Smooth muscle cell of bladder (primary cell): ENCODE results near the gene DGKQ. TPM values are rescaled to one million over a fixed set of nuclear protein-coding genes. Genes with fewer than 3 reads are reported as not detected.

Experiments used
- total RNA-seq: library from RNA; depleted of rRNA; stranded (reverse); fragments of >200 nt; gene quantifications from 2 replicates; pipeline ENCODE4 v1.2.3, GENCODE V29; 2014

Gene DGKQ, protein sequence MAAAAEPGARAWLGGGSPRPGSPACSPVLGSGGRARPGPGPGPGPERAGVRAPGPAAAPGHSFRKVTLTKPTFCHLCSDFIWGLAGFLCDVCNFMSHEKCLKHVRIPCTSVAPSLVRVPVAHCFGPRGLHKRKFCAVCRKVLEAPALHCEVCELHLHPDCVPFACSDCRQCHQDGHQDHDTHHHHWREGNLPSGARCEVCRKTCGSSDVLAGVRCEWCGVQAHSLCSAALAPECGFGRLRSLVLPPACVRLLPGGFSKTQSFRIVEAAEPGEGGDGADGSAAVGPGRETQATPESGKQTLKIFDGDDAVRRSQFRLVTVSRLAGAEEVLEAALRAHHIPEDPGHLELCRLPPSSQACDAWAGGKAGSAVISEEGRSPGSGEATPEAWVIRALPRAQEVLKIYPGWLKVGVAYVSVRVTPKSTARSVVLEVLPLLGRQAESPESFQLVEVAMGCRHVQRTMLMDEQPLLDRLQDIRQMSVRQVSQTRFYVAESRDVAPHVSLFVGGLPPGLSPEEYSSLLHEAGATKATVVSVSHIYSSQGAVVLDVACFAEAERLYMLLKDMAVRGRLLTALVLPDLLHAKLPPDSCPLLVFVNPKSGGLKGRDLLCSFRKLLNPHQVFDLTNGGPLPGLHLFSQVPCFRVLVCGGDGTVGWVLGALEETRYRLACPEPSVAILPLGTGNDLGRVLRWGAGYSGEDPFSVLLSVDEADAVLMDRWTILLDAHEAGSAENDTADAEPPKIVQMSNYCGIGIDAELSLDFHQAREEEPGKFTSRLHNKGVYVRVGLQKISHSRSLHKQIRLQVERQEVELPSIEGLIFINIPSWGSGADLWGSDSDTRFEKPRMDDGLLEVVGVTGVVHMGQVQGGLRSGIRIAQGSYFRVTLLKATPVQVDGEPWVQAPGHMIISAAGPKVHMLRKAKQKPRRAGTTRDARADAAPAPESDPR
- total RNA-seq = 12.4 and 14.2 TPM in 2 replicates

DNA sequence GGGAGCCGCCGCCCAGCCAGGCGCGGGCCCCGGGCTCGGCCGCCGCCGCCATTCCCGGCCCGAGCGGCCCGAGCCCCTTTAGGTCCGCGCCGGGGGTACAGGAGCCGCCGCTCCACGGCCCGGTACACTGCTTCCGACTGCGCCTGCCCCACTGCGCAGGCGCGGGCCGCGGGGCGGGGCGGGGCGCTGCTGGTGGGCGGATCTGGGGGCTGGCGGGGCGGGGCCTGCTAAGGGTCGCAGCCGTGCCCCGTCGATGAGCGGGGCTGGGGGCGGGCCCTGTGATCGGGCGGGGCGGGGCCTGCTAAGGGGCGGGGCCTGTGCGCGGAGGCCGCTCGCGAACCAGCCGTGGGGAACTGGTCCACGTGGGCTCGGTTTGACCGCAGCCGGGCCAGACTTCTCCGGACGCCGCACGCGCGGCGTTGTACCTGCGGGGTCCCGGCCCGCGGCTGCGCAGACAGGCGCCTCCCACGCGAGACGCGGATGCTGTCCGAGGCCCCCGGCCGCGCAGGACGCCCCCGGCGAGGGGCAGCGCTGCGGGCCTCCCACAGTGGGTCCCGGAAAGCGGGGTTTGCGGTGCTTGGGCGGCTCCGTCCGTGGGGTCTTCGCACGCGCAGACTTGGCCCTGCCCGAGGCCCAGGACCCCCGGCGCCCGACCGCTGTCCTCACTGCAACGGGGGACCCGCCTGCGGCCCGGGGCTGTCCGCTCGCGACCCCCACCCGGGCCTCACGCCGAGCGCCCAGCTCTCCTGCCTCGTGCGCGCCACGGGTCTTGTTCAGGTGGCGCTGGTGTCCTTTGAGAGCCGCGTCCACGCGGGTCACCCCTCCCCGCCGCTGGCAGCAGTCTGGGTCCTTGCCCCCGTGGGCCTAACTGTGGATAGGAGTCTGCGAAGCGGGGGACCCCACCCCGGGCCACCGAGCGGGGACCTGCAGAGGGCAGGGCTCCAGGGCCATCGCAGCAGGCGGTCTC lies at the start of gene DGKQ:
Gene DGKQ (minus strand): TSS at position 139 of the 967 bp plus-strand sequence. CDS start 87 bp downstream, at position 52.

DNA sequence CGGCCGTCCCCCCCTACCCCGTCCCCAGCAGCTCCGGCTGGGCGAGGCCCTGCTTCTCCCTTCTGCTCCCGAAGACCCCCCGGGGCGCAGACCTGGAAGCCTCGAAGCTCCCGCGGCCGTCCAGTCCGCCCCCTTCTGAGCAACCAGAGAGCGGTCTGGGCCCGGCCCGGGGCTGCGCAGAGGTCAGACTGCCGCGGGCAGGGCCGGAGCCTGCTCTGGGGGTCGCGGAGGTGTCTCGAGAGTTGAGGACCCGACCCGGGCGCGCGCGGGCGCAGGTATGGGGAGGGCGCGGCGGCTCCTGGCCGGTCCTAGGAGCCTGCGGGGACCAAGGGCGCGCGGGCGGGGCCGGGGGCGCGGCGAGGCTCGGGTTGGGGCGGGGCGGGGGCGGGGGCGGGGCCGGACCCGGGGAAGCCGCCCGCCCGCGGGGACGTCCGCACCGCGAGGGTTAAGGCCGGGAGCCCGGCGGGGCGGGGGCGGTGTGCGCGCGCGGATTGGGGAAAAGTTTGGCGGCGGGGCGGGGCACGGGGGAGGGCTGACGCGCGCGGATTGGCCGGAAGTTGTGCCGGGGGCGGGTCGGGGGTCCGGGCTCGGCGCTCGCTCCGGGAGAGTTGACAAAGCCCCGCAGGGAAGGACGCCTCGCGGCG lies 37.8 kb upstream of the DGKQ start, which contains the start of gene FGFRL1:
Gene FGFRL1 (plus strand): TSS at position 605 of the 644 bp plus-strand sequence. CDS start 860 bp downstream, outside the sequence.

DNA sequence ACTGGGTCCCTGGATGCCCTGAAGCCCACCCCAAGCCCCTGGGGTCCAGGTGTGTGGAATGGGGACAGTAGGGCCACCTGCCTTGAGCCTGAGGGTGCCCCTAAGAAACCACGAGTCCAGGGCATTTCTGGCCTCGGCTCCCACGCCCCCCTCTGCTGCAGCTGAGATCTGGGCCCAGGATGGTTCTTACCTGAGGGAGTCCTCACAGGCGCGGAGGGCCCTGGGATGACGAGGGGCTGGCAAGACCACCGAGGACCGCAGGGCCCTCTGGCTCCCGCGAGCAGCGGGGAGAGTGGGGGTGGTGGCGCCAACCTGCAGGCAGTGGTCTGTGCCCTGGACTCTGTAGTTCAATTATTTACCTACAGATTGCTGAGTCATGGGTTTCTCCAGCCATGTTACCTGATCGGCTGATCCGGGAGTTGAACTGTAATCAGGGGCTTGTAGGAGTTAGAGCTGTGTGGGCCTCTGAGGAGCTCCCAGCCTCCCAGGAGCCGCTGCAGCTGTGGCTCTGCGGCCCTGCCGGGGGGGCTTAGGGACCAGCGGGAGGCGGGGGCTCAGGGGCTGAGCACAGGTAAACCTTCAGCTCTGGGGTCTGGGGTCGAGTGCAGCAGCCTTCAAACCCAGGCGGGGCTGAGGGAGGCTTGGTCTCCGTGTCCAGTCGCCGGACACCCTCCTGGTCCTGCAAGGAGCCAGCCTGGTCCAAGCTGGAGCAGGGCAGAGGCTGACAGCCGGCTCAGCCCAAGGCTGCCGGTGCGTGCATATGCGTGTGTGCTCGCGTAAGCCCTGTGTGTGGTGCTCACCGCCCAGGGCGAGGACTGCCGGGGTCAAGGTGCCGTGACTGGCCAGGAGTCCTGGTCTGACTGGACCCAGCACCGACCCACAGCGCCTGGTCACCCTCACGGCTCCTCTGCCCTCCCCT lies 20.0 kb upstream of the DGKQ start, which contains the start of gene SLC26A1:
Gene SLC26A1 (minus strand): TSS at position 294 of the 919 bp plus-strand sequence. CDS start 1,701 bp downstream, outside the sequence.

DNA sequence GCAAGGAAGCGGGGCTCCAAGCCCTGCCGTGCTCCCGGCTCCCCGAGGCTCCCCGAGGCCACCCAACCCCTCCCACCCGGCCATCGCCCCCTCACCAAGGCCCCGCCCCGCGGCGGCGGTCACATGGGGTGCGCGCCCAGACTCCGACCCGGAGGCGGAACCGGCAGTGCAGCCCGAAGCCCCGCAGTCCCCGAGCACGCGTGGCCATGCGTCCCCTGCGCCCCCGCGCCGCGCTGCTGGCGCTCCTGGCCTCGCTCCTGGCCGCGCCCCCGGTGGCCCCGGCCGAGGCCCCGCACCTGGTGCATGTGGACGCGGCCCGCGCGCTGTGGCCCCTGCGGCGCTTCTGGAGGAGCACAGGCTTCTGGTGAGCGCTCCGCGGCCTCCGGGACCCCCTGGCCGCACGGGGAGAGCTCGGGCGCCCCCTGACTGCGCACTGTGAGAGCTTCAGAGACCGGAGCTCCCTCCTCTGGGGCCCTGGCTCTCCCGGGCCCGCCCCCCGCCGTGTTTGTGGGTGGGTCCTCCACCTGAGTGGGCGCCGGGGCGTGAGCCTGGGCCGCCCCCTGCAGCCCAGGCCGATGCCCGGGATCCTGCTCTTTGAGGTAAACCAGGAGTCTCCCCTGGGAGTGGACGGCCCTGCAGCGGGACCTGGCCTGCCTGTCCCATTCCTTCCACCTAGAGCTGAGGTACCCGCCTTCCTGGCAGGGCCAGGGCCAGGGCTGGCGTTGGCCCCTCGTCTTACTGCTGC lies 13.7 kb upstream of the DGKQ start, which contains the start of gene IDUA:
Gene IDUA (plus strand): TSS at position 166 of the 745 bp plus-strand sequence. CDS start 41 bp downstream, at position 207.

DNA sequence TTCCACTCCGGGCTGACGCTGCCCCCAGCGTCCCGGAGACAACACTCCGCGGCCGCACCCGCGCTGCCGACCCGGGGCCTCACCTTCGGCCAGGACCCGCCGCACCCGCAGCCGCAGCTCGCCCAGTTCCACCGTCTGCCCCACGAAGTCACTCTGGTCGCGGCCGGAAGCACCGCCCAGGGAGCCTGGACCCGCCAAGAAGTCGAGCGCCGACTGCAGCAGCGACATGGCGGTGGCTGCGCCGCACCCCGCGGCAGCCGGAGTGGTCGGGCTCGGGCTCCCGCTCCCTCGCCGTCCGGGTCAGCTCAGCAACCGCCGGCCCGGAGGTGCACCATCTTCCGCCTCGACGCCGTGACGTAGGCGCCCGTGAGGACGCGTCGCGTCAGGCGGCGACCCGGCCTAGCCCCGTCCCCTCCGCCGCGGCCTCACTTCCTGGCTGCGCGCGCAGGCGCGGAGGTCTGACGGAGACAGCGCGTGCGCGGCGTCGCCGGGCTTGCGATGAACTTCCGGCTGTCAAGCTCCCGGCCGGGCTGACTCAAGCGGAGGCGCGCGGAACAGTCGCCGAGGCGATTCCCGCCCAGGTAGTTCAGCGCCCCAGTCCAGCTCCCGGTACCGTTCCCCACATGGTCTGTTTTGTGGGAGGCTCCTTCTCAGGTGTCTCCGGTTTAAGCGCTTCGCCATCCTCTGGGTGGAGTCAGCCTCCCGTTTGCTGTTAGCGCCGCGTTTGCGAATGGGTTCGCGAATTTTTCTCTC lies 41.2 kb downstream of the DGKQ start, which contains the start of the genes GAK and TMEM175:
Gene GAK (minus strand): TSS at position 357 of the 753 bp plus-strand sequence. CDS start 129 bp downstream, at position 228.
Gene TMEM175 (plus strand): TSS at position 501 of the 753 bp plus-strand sequence. CDS start 15,280 bp downstream, outside the sequence.

Other genes starting within 250 kb of the DGKQ start
- gene CPLX1, start 147.4 kb downstream of the DGKQ start, total RNA-seq = not detected in 2 replicates
- 49.6 and 59.4 TPM in 2 replicates for gene GAK, start 41.3 kb downstream of the DGKQ start, total RNA-seq
- 12.7 and 13.1 TPM in 2 replicates for gene TMEM175, start 41.1 kb downstream of the DGKQ start, total RNA-seq
- 6.0 and 11.4 TPM in 2 replicates for gene IDUA, start 13.5 kb upstream of the DGKQ start, total RNA-seq
- 0.18 and 0.28 TPM in 2 replicates for gene SLC26A1, start 19.8 kb upstream of the DGKQ start, total RNA-seq
- gene FGFRL1, start 38.1 kb upstream of the DGKQ start, total RNA-seq = 12.2 and 19.7 TPM in 2 replicates
- gene RNF212, start 140.0 kb upstream of the DGKQ start, total RNA-seq = 0.28 TPM in 2 replicates
- 388 and 499 TPM in 2 replicates for gene SPON2, start 199.0 kb upstream of the DGKQ start, total RNA-seq